NCI-H2227 (cell line): ENCODE results near the gene MOCS1.

ENCODE experiments used
- DNase-seq: peaks from one replicate; lab custom pipeline; 2025; ENCODE audit not compliant: unreplicated experiment; lab: John Stamatoyannopoulos, UW

MOCS1 gene

GRCh38 chr6:39881851-39882530, 52.3 kb downstream of the MOCS1 start:
- DNase-seq = no peak

GRCh38 chr6:39880594-39880993, 53.7 kb downstream of the MOCS1 start:
- no peak for DNase-seq

GRCh38 chr6:39879535-39879934, 54.7 kb downstream of the MOCS1 start:
- DNase-seq = no peak

- no peak for DNase-seq
Observed at GRCh38 chr6:39876826-39877225, 57.4 kb downstream of the MOCS1 start.

GRCh38 chr6:39876111-39876510, 58.2 kb downstream of the MOCS1 start:
- DNase-seq = no peak

GRCh38 chr6:39873439-39873838, 60.8 kb downstream of the MOCS1 start:
- DNase-seq = no peak

- no peak for DNase-seq
Observed at GRCh38 chr6:39870950-39871349, 63.3 kb downstream of the MOCS1 start.

- no peak for DNase-seq
Observed at GRCh38 chr6:39867592-39867991, 66.7 kb downstream of the MOCS1 start.

GRCh38 chr6:39865011-39865888, 69.0 kb downstream of the MOCS1 start:
- peak; percentile 11 for DNase-seq

GRCh38 chr6:39861663-39862062, 72.6 kb downstream of the MOCS1 start:
- no peak for DNase-seq

- DNase-seq = no peak
Observed at GRCh38 chr6:39859025-39859424, 75.2 kb downstream of the MOCS1 start.

- no peak for DNase-seq
Observed at GRCh38 chr6:39855356-39855995, 78.8 kb downstream of the MOCS1 start.
